SKM-1 (cell line): ENCODE measurements around the gene SLC8A2.

Source experiments
- DNase-seq: peaks from one replicate; lab custom pipeline; 2025; ENCODE audit not compliant: unreplicated experiment; lab: John Stamatoyannopoulos, UW

The SLC8A2 gene

DNA sequence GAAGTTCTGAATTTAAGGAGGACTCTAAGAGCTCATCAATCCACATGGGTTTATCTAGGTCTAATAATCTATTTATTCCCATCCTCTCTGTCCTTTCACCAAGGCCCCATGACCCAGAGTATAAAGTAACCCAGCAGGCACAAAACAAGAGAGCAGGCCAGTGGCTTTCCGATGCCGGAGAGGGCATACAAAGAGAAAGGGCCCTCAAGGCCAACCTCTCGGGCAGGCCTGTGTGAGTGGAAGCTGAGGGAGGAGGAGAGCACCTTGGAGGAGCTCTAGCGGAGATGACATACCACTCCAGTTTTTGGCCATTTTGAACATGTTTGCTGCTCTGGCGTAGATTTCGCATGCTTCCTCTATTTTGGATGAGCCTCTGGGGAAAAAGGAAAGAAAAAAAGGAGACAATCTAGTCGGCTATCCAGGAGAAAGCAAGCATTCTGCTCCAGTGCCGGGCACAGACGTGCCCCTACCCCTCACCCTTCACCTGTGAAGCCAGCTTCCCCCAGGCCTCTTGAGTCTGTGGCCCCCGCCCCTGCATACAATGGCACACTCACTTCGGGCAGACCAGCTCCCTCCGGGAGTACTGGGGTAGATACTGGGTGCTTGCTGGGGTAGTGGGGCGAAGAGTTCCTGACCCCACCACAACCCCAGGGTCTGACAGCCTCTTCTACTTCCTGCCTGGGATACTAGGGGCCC, 31.6 kb upstream of the SLC8A2 start:
- DNase-seq: no peak

DNA sequence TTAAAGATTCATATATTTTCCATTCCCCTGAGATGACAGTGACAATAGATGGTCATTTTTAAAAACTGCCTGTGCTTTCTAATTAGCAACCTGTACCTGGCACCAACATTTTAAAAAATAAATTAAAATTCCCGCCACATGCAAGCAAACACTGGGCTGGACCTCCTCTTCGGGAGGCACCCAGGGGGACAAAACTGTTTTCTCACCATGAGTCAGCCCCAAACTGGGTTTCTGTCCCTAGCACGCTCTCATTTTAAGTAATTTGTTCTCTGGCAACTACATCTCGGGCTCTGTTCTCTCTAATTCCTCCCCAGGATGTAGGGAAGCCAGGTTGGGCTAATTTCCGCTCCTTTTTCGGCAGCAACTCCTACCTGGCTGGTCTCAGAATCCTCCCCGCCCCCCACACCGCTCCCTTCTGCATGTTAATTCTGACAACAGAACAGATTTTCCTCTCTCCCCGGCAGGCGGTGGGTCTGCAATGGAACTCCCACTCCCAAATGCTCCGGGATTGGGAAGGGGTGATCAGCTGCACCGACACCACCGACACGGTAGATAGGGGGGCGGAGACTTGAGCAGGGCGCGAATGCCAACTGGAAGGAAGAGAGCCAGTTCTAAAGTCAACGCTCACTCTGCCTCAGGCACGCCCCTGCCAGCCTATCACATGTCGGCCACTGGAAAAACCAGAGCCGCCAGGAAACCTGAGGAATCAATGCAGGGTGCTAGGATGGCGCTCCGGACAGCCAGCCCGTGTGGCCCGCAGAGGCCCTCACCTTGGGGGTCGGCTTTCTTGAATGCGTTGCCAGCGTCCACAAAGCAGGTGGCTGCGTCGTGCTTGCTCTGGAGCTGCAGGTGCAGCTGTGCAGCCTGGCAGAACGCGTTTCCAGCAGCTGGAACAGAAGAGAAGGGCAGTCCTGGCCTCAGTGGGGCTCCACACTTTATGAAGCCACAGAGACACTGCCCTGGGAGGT, 28.5 kb upstream of the SLC8A2 start:
- no peak for DNase-seq

DNA sequence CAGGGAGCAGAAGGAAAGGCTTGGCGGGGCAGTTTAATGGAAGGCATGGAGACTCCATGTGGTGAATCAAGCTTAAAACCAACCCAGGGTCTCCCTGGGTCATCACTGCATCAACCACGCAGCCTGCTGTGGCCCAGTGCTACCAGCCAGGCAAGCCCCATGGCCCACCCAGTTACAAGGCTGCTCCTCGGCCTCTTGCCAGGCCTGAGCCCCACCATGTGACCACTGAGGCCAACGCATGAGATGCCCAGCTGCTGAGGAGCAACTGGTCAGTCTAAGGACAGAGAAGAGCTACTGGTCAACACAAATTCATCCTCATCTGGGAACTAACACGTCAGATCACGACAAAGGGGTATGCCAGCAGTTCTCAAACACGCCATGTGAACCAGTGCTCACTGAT, 27.7 kb upstream of the SLC8A2 start:
- no peak for DNase-seq

DNA sequence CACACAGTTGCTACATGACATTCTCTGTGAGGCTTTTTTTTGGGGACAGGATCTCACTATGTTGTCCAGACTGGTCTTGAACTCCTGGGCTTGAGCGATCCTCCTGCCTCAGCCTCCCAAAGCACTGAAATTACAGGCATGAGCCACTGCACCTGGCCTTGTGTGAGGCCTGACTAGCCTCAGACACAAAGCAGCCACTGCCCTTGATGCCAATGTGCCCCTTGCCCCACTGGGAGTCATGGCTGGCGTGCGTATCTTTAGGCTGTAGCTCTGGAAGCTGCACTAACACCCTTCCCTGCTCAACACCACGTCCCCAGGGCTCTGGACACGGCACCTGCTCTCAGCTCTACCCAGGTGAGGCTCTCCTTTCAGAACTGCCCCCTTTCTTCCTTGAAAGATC, 26.9 kb upstream of the SLC8A2 start:
- DNase-seq: no peak

GRCh38 chr19:47497821-47498520, 26.3 kb upstream of the SLC8A2 start:
- DNase-seq: no peak

GRCh38 chr19:47497050-47497766, 25.5 kb upstream of the SLC8A2 start:
- no peak for DNase-seq

DNA sequence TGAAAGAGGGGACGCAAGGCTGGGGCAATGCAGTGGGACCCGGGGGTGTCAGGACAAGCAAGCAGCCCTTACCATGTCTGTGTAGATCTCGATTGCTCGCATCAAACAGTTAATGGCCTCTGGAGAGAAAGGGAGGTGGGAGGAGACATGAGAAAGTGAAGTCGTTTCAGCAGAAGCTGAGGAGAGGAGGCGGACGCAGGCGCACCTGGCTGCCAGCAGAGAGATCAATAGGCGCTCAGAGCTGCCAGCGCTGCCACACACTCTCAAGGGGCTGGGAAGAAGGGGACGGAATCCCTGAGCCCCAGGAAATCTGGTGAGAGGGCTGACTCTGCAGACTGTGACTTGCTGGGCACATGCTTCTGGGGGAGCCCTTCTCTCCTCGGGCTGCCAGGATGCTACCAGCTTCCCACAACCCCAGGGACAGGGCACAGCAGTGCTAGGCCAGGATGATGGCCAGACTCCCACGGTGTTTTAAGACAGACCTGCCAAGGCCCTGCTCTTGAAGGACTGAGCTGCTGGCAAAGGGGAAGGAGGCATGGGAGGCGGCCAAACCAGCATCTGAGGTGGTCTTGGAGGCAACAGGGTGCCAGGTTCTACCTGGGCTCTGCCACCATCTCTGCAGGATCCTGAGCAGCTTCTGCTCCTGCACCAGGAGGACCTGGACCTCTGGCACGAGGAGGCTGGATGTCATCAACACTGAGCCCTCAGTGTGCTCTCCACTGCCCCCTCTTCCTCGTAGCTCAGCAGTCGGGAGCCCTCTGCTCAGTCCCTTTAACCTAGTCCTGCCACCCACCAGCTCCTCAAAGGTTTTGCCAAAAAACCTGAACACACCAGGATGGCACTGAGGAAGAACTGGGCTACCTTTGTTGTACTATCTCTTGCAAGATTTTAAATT, 24.0 kb upstream of the SLC8A2 start:
- DNase-seq: no peak

DNA sequence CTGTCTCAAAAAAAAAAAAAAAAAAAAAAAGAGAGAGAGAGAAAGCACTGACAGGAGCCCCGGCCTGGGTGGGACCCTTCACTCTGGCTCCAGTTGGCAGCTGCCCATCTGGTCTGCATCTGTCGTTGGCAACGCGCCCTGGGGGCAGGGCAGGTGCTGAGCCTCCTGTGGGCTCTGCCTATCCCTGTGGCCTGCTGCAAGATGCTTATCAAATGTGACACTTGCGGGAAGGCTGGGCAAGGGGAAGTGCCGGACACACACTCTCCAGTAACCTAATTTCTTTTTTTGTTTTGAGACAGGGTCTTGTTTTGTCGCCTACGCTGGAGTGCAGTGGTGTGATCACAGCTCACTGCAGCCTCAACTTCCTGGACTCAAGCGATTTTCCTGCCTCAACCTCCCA, 23.0 kb upstream of the SLC8A2 start:
- DNase-seq: no peak

GRCh38 chr19:47494211-47494547, 22.5 kb upstream of the SLC8A2 start:
- no peak for DNase-seq

DNA sequence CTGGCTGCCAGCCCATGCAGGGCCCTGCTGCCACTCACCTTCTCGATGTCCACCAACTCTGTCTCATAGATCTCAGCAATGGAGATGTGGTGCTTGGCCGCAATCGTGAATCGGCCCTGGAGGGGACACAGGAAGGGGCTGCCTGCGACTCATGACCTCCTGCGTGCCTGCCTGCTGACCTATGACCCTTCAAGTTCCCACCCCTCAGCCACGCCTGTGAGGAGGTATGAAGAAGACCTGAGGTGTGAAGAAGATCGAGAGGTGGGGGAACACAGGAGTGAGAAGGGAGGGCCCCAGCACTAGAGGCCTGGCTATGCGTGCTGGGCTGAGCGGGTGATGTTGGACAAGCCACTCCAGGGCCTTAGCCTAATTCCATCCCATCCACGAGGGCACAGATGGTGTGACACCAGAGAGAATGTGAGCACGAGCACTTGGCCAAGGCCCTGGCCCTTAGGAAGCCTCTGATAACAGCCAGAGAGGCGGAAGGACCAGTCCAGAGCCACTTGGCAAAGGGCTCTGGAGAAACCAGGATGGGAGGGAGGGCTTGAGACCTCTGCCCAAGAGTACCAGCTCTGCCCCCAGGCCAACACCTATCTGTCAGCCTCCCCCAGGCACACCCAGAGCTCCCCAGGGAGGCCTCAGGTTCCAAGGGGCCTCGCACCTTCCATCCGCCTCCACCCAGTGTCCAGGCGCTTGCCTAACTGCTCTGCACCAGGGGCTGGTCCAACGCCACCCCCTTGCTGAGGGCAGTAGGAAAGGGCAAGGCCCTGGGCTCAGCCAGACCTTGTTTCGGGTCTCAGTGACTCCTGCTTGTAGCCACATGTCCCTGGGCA, 21.9 kb upstream of the SLC8A2 start:
- DNase-seq: no peak

DNA sequence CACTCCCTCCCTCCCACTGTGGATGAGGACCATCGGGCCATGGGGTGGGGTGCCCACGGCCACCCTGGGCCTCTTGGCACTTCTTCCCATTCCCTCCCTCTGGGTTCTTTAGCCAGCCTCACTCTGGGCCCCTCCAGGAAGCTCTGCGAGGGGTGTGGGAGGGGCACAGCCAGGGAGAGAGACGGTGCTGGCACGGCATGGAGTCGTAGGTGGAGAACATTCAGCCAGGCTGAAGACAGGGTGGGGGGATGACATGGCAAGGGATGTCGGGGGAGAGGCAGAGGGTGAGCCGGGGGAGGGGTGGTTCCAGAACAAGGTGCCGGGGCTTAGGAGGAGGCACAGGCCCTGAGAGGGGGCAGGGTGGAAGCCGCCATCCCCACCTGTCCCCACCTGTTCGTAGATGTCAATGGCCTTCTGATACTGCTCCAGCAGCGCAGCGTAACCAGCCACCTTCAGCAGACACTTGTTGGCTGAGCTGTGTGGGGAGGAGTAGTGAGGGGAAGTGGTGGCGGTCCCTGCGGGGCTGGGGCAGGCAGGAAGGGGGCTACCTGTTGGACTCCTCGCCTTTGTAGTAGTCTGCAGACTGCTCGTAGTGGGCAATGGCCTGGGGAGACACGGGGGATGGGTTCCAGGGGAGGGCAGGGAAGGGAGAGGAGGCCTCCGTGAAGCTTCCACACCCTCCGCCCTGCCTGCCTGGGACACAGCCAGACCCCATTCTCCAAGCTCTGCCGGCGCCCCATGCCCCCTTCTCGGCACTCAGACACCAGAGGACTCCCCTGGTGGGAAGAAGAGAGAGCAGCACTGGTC, 21.1 kb upstream of the SLC8A2 start:
- no peak for DNase-seq

DNA sequence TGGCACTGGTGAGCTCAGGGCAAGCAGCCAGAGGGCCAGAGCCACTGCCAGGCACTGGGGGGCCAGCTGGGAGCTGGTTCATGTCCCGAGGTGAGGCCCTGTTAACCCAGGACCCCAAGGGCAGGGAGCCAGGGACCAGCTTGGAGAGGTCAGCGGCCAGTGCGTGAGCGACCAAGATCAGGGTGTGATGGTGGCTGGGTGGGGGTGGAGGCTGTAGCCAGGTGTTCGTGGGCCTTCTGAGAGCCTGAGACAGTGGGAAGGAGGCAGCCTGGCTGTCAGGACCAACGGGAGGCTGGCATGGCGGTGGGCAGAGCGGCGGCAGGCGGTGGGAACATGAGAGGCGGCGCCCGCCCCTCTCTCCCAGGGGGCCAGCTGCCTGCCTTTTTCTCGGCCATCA, 20.4 kb upstream of the SLC8A2 start:
- DNase-seq: no peak

DNA sequence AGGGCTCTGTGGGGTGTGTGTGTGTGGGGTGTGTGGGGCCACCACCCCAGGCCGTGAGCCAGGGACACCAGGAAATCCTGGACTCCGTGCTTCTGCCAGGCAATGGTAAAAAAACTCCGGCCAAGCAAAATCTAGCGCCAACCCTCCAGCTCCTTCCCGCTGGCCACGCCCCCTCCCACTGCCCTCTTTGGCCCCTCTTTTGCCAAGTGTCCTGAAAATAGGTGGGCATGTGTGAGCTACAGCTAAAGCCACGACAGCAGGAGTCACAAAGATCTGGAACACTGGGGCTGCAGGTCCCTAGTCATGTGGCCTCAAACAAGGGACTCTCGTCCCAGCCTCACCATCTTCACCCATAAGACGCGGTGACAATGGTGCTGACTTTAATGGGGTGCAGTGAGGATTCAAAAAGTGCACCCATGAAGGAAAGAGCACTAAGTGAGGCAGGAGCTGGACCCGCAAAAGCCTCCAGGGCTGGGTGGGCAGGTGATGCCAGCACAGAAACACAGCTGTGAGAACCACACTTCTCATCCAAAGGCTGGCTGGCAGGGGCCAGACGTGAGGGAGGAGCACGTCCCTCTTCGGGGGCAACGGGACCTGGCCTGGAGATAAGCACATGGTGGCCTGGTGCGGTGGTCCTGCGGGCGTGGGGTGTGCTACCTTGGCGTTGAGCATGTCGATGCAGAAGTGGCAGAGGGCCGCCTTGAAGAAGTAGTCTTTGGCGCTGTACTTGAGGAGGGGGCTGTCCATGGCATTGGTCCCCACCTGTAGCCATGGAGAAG, 19.9 kb upstream of the SLC8A2 start:
- no peak for DNase-seq

GRCh38 chr19:47490847-47491246, 19.2 kb upstream of the SLC8A2 start:
- DNase-seq: no peak

DNA sequence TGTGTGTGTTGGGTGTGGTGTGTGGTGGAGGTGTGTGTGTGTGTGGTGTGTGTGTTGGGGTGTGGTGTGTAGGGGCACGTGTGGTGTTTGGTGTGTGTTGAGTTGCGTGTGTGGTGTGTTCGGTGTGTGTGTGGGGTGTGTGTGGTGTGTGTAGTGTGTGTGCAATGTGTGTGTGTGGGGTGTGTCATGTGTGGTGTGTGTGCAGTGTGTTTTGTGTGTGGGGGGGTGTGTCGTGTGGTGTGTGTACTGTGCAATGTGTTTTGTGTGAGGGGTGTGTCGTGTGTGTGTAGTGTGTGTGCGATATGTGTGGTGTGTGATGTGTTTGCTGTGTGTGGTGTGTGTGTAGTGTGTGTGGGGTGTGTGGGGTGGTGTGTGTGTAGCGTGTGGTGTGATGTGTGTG, 18.3 kb upstream of the SLC8A2 start:
- DNase-seq: no peak

DNA sequence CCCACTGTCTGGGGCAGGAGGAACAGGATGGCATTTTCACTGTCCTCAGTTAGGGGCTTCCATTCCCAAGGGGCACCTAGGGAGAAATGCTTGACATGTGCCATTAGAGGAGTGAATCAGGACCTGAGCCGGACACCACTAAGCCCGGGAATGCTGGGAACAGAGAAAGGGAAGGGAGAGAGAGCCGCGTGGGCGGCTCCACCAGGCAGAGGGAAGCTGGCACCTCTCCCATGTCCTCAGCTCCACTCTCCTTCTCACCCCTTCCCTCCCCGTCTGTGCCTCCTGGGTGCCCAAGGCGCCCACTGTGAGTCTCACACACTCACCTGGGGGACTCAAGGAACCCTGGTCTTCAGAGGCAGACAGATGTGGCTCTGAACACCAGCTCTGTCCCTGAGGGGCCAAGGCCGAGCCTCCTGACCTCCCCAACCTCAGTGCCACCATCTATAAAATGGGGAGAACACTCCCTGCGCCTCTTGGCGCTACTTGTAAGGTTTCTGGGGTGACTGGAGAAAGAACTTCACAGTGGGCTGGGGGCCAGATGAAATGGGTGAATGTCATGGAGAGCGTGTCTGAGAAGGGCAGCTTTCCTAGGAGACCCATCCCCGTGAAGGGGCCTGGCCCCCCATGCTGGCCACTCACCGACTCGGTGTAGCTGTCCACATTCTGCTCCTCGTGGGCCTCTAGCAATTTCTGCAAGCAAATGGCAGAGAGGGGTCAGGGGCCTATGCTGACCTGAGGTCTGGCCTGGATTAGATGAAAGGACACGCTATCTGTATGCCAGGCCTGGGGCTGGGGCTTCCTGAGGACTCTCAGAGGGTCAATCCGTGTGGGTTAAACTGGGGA, 17.6 kb upstream of the SLC8A2 start:
- no peak for DNase-seq
